Trophoblast cell (in vitro differentiated cells and primary cell): ENCODE measurements around the gene LHFPL2.
"Not testable (repeated sequence)": the region's sequence is repeated elsewhere in the genome, so short reads cannot be mapped to it uniquely, and the experiment has no call there.

ENCODE experiments used
- DNase-seq, 2 donors: peaks; one replicate each; pipeline ENCODE4 v3.0.0-alpha.2; 2016
- H2AFZ ChIP-seq: 2 replicates; pipeline ENCODE4 v1.6.1; 2013; ENCODE audit warnings: low read length, moderate library complexity, mild to moderate bottlenecking; ENCODE audit not compliant: insufficient read depth, poor library complexity
- H2AK5ac ChIP-seq: 2 replicates; pipeline ENCODE4 v1.6.1; 2013; ENCODE audit warnings: mild to moderate bottlenecking, low read length
- H2BK120ac ChIP-seq: 2 replicates; pipeline ENCODE4 v1.6.1; 2013; ENCODE audit warnings: low read length, mild to moderate bottlenecking, moderate library complexity; ENCODE audit not compliant: insufficient read depth, poor library complexity
- H2BK12ac ChIP-seq: 2 replicates; pipeline ENCODE4 v1.6.1; 2013; ENCODE audit warnings: mild to moderate bottlenecking, low read length, moderate library complexity
- H2BK5ac ChIP-seq: 2 replicates; pipeline ENCODE4 v1.6.1; 2013; ENCODE audit warnings: low read length, low read depth, moderate library complexity, mild to moderate bottlenecking; ENCODE audit not compliant: poor library complexity
- H3K14ac ChIP-seq: 2 replicates; pipeline ENCODE4 v1.6.1; 2013; ENCODE audit warnings: mild to moderate bottlenecking, low read length
- H3K18ac ChIP-seq: 2 replicates; pipeline ENCODE4 v1.6.1; 2013; ENCODE audit warnings: mild to moderate bottlenecking, low read length
- H3K23ac ChIP-seq: 2 replicates; pipeline ENCODE4 v1.6.1; 2013; ENCODE audit warnings: low read length
- H3K27ac ChIP-seq: 2 replicates; pipeline ENCODE4 v1.5.1; 2013; ENCODE audit warnings: low read depth, mild to moderate bottlenecking, inconsistent platforms, low read length, moderate library complexity
- H3K27me3 ChIP-seq: 2 replicates; pipeline ENCODE4 v1.6.1; 2013; ENCODE audit warnings: inconsistent platforms, mild to moderate bottlenecking, low read length, moderate library complexity; ENCODE audit not compliant: insufficient read depth
- H3K36me3 ChIP-seq, 2 experiments: 1 replicate in 1 of 2; 2 replicates in 1 of 2; pipeline ENCODE4 v1.6.1; 2013; ENCODE audit warnings: low read length in 2 of 2, mild to moderate bottlenecking in 2 of 2, moderate library complexity in 1 of 2; ENCODE audit not compliant: insufficient read depth in 2 of 2, control insufficient read depth in 1 of 2
- H3K4ac ChIP-seq: 2 replicates; pipeline ENCODE4 v1.6.1; 2013; ENCODE audit warnings: low read depth, mild to moderate bottlenecking, low read length, moderate library complexity
- H3K4me1 ChIP-seq, 2 experiments: 1 replicate in 1 of 2; 2 replicates in 1 of 2; pipeline ENCODE4 v1.6.1; 2013; ENCODE audit warnings: low read length in 2 of 2, mild to moderate bottlenecking in 2 of 2, moderate library complexity in 1 of 2; ENCODE audit not compliant: insufficient read depth in 2 of 2, control insufficient read depth in 1 of 2
- H3K4me2 ChIP-seq: 2 replicates; pipeline ENCODE4 v1.6.1; 2013; ENCODE audit warnings: inconsistent platforms, mild to moderate bottlenecking, low read length, moderate library complexity
- H3K4me3 ChIP-seq: 2 replicates; pipeline ENCODE4 v1.5.1; 2013; ENCODE audit warnings: mild to moderate bottlenecking, low read depth, low read length, inconsistent platforms
- H3K79me1 ChIP-seq: one replicate; pipeline ENCODE4 v1.6.1; 2013; ENCODE audit warnings: low read length
- H3K79me2 ChIP-seq: 2 replicates; pipeline ENCODE4 v1.6.1; 2013; ENCODE audit warnings: low read length, mild to moderate bottlenecking; ENCODE audit not compliant: control insufficient read depth, insufficient read depth, poor library complexity
- H3K9ac ChIP-seq: 2 replicates; pipeline ENCODE4 v1.6.1; 2013; ENCODE audit warnings: mild to moderate bottlenecking, low read length
- H3K9me3 ChIP-seq: 2 replicates; pipeline ENCODE4 v1.6.1; 2013; ENCODE audit warnings: low read depth, mild to moderate bottlenecking, control low read depth, inconsistent platforms, low read length; ENCODE audit not compliant: insufficient read depth
- H4K12ac ChIP-seq: 2 replicates; pipeline ENCODE4 v1.6.1; 2013; ENCODE audit warnings: low read depth, mild to moderate bottlenecking, low read length, moderate library complexity
- H4K8ac ChIP-seq: 2 replicates; pipeline ENCODE4 v1.6.1; 2013; ENCODE audit warnings: low read depth, mild to moderate bottlenecking, low read length, moderate library complexity
- H4K91ac ChIP-seq: one replicate; pipeline ENCODE4 v1.6.1; 2013; ENCODE audit warnings: low read depth, mild to moderate bottlenecking, low read length, moderate library complexity
- WGBS: extraction: QIAGEN DNeasy Blood & Tissue Kit; methylation state at CpG from one replicate; pipeline ENCODE4 v1.1.7; 2013; ENCODE audit warnings: missing lambda C conversion rate; ENCODE audit not compliant: insufficient read length, insufficient coverage; ENCODE audit errors: extremely low coverage; 5-methylcytosine and 5-hydroxymethylcytosine counted together

The LHFPL2 gene

GRCh38 chr5:78622302-78622971 lies 26.1 kb downstream of the LHFPL2 start:
- Histone ChIP-seq H3K14ac (no peak overlapping the region), H3K27me3 (no peaks in the 10 kb centered on the region), H3K9me3 (peaks cover 5% of the 10 kb centered on the region), H4K8ac (no peak overlapping the region), H2BK5ac (no peak overlapping the region), H4K12ac (no peak overlapping the region), H4K91ac (no peak overlapping the region), H3K27ac (no peak overlapping the region), H2BK12ac (no peak overlapping the region), H3K4me1 (peaks cover 13 to 22% of the 10 kb centered on the region in 2 experiments), H3K79me1 (peaks cover under 1% of the 10 kb centered on the region), H3K18ac (no peak overlapping the region), H3K9ac (no peak overlapping the region), H3K79me2 (peaks cover 10% of the 10 kb centered on the region), H2AFZ (no peak overlapping the region), H2AK5ac (no peak overlapping the region), H3K4me3 (no peak overlapping the region), H2BK120ac (no peak overlapping the region), H3K23ac (no peak overlapping the region), H3K4ac (peak overlapping the region; percentile 60), H3K36me3 (peaks cover 7 to 14% of the 10 kb centered on the region in 2 experiments), H3K4me2 (no peak overlapping the region)
- no CpG with 5 or more reads among the region's 3 CpGs for WGBS
- DNase-seq, result no peak

- WGBS, result no CpG with 5 or more reads among the region's 3 CpGs
These were observed 27.3 kb downstream of the LHFPL2 start for GRCh38 chr5:78621291-78621738.

GRCh38 chr5:78620119-78620518 lies 28.5 kb downstream of the LHFPL2 start:
- not testable (repeated sequence) for H3K9ac ChIP-seq, DNase-seq, H3K14ac ChIP-seq, H3K27ac ChIP-seq, H4K8ac ChIP-seq, H2BK120ac ChIP-seq, H3K9me3 ChIP-seq, H3K27me3 ChIP-seq, H2AK5ac ChIP-seq, H3K18ac ChIP-seq, H2AFZ ChIP-seq, H3K79me2 ChIP-seq, H4K91ac ChIP-seq, H3K4me3 ChIP-seq, H3K4me2 ChIP-seq, H2BK5ac ChIP-seq, H2BK12ac ChIP-seq, H3K79me1 ChIP-seq, H3K23ac ChIP-seq, H4K12ac ChIP-seq
- Histone ChIP-seq H3K4me1 (peaks cover 9 to 12% of the 10 kb centered on the region in 2 experiments), H3K4ac (peak overlapping the region; percentile 16), H3K36me3 (peaks cover 7 to 12% of the 10 kb centered on the region in 2 experiments)
- WGBS, result no CpG with 5 or more reads among the region's 4 CpGs

More at GRCh38 chr5:78621291-78621738, 27.3 kb downstream of the LHFPL2 start:
- Histone ChIP-seq H3K9ac (no peak overlapping the region), H3K4ac (no peak overlapping the region), H3K27me3 (no peaks in the 10 kb centered on the region), H4K8ac (no peak overlapping the region), H2BK12ac (no peak overlapping the region), H2AFZ (no peak overlapping the region), H3K9me3 (peaks cover 5% of the 10 kb centered on the region), H3K4me2 (no peak overlapping the region), H3K36me3 (peaks cover 7 to 14% of the 10 kb centered on the region in 2 experiments), H2BK5ac (no peak overlapping the region), H3K4me1 (peaks cover 11 to 16% of the 10 kb centered on the region in 2 experiments), H3K4me3 (no peak overlapping the region), H3K23ac (no peak overlapping the region), H2AK5ac (no peak overlapping the region), H4K91ac (no peak overlapping the region), H3K79me1 (no peaks in the 10 kb centered on the region), H3K79me2 (peaks cover 12% of the 10 kb centered on the region), H3K27ac (no peak overlapping the region), H2BK120ac (no peak overlapping the region), H3K18ac (no peak overlapping the region), H3K14ac (no peak overlapping the region), H4K12ac (no peak overlapping the region)
- no peak for DNase-seq

GRCh38 chr5:78618303-78618702 lies 30.3 kb downstream of the LHFPL2 start:
- H2BK5ac ChIP-seq, result no peak overlapping the region
- no peak for DNase-seq
- no peak overlapping the region for H4K91ac ChIP-seq
- peaks cover 7 to 10% of the 10 kb centered on the region in 2 experiments for H3K36me3 ChIP-seq
- H3K14ac ChIP-seq, result no peak overlapping the region
- no peak overlapping the region for H4K8ac ChIP-seq
- no peak overlapping the region for H2AK5ac ChIP-seq
- H3K18ac ChIP-seq, result peak overlapping the region; percentile 17
- H3K9ac ChIP-seq, result no peak overlapping the region
- no peak overlapping the region for H2AFZ ChIP-seq
- H3K4ac ChIP-seq, result no peak overlapping the region
- H3K4me3 ChIP-seq, result no peak overlapping the region
- peaks cover 7% of the 10 kb centered on the region for H3K79me2 ChIP-seq
- no peak overlapping the region for H4K12ac ChIP-seq
- H3K27ac ChIP-seq, result no peak overlapping the region
- WGBS, result no CpG with 5 or more reads among the region's 10 CpGs
- H3K27me3 ChIP-seq, result no peaks in the 10 kb centered on the region
- H3K23ac ChIP-seq, result no peak overlapping the region
- H3K4me2 ChIP-seq, result no peak overlapping the region
- peaks cover 5% of the 10 kb centered on the region for H3K9me3 ChIP-seq
- no peaks in the 10 kb centered on the region for H3K79me1 ChIP-seq
- no peak overlapping the region for H2BK12ac ChIP-seq
- H3K4me1 ChIP-seq, result peaks cover 2 to 5% of the 10 kb centered on the region in 2 experiments
- H2BK120ac ChIP-seq, result no peak overlapping the region
